NT2/D1 (cell line): ENCODE measurements around the gene VSX1.

ENCODE experiments used
- SUZ12 ChIP-seq: IDR thresholded peaks from 2 replicates; pipeline ENCODE4 v1.6.1; 2011; ENCODE audit not compliant: insufficient read length, insufficient read depth; ENCODE audit errors: extremely low read depth
- YY1 ChIP-seq: IDR thresholded peaks from 2 replicates; pipeline ENCODE4 v1.6.1; 2011; ENCODE audit not compliant: insufficient read length, insufficient read depth
- ZNF274 ChIP-seq: IDR thresholded peaks from 2 replicates; pipeline ENCODE4 v1.6.1; 2011; ENCODE audit warnings: mild to moderate bottlenecking, low read depth, low read length

DNA sequence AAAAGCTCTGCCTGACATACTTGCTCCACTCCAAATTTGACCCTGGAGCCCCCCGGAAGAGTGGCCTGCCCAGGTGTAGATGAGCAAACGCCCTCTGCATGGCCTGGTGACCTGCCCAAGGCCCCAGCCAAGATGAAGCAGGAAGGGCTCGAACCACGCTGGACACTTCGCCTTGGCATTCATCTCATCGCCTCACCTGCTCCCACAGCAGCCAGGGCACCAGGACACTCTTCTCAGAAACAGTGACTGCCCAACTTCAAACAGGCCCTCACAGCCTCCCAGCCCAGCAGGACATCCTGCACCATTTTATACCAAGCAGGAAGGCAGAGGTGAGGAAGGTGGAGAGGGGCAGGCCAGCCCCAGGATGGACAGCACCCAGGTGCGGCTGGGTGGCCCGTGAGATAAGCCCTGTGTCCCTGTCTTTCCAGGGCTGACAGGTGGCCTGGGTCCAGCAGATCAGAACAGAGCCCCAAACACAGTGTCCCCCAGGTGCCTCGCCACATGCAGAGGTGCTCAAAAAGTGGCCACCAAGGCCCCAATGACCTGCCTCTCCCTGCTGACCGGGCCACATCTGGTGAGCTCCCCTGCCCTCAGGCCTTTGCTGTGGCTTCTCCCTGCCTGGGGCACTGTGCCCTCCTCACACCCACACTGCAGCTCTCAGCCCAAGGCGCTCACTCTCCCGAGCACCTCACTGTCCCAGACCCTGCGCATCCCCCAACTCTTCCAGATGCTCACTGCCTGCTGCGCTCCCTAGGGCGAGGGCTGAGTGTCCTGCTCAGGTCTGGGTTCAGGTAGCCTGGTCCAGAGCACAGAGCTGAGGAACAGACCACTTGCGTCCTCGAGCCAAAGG, 31.2 kb downstream of the VSX1 start:
- TF ChIP-seq SUZ12 (no peak), YY1 (no peak), ZNF274 (no peak)
